Measurements from ENCODE around the gene MACROD1. TPM values are rescaled to one million over a fixed set of nuclear protein-coding genes. Genes with fewer than 3 reads are reported as not detected.

Gene MACROD1
- total and polyA plus RNA-seq, 9 of the 15 experiments (the other 6 are each of a cell fraction or from before 2014, with no cell fraction given): 1.1 to 60.0 (median 26.4) TPM

- H3K79me2 ChIP-seq (ENCODE audit: control insufficient read depth, insufficient read depth, low read length): peaks cover 15% of the 10 kb centered on the region
- H3K4me1 ChIP-seq (replicated peaks in 1 of 2; ENCODE audit: control insufficient read depth in 2 of 2, insufficient read depth in 2 of 2, low read length in 2 of 2): peaks cover 3 to 12% of the 10 kb centered on the region in 2 experiments; a peak in 3 of 5 replicates
- DNase-seq (ENCODE audit: extremely low read depth in 1 of 4, low spot score in 3 of 4): no peak
- peaks cover 4% of the 10 kb centered on the region; the same call in 1 of the 2 replicates for H4K20me1 ChIP-seq (replicated peaks; ENCODE audit: control insufficient read depth, insufficient read depth, low read length)
- H3K4me3 ChIP-seq: no peak overlapping the region
- ChIA-PET CTCF (ENCODE audit: low intra/inter-chr PET ratio) (no interaction called here), POLR2A (interaction anchor here (0.9 to 2.2 kb wide), 3 partner anchors 10 to 263 kb away, joined by 3 to 9 read pairs (median 3); partner anchors contain the start of gene FERMT3)
- in situ Hi-C loops (cut with MboI) (no loop called here), intact Hi-C loops (cut with micrococcal nuclease) (no loop called here)
- no peak overlapping the region for H3K9ac ChIP-seq (ENCODE audit: insufficient read depth in 1 of 2, low read depth in 2 of 2, low read length in 2 of 2)
- H3K9me1 ChIP-seq (ENCODE audit: control insufficient read depth, insufficient read depth, low read length): no peaks in the 10 kb centered on the region
- WGBS (ENCODE audit: insufficient coverage, low coverage, missing lambda C conversion rate): 99% methylated on average over 5 of the region's 5 CpGs
- BruUV-seq (replicated peaks): no TSS peak
- no peak overlapping the region for H3K4me2 ChIP-seq (ENCODE audit: insufficient read depth, low read length)
- H3K36me3 ChIP-seq (ENCODE audit: control insufficient read depth, insufficient read depth, low read length): peaks cover 71% of the 10 kb centered on the region
- no peaks in the 10 kb centered on the region for H3K27me3 ChIP-seq (ENCODE audit: control insufficient read depth in 2 of 2, insufficient read depth in 2 of 2, low read length in 2 of 2)
- FAIRE-seq: no peak
- H2AFZ ChIP-seq (ENCODE audit: low read depth, low read length): no peak overlapping the region
- ATAC-seq: no peak
- no peak overlapping the region for H3K27ac ChIP-seq (ENCODE audit: extremely low read depth, low read depth, low read length)
- H3K9me3 ChIP-seq (replicated peaks; ENCODE audit: control insufficient read depth, insufficient read depth, low read depth, low read length): no peaks in the 10 kb centered on the region
- TF ChIP-seq CEBPZ (IDR thresholded peaks at IDR 0.05; ENCODE audit: borderline replicate concordance, low read depth, low read length) (no peak), DLX4 (CRISPR knock-in tag; IDR thresholded peaks at IDR 0.05) (no peak), ZNF134 (CRISPR knock-in tag; conservative IDR thresholded peaks at IDR 0.05) (no peak), ZNF24 (IDR thresholded peaks at IDR 0.05) (no peak), CHD2 (IDR thresholded peaks at IDR 0.05; ENCODE audit: low read depth, low read length) (no peak), RFX5 (IDR thresholded peaks at IDR 0.05; ENCODE audit: low read depth, low read length) (no peak), ZNF121 (CRISPR knock-in tag; conservative IDR thresholded peaks at IDR 0.05) (no peak), ZNF561 (CRISPR knock-in tag; conservative IDR thresholded peaks at IDR 0.05) (no peak)
- TF ChIP-seq, protein P1, sequence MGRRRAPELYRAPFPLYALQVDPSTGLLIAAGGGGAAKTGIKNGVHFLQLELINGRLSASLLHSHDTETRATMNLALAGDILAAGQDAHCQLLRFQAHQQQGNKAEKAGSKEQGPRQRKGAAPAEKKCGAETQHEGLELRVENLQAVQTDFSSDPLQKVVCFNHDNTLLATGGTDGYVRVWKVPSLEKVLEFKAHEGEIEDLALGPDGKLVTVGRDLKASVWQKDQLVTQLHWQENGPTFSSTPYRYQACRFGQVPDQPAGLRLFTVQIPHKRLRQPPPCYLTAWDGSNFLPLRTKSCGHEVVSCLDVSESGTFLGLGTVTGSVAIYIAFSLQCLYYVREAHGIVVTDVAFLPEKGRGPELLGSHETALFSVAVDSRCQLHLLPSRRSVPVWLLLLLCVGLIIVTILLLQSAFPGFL (CRISPR knock-in tag; IDR thresholded peaks at IDR 0.05): no peak
- TF ChIP-seq, protein P2, sequence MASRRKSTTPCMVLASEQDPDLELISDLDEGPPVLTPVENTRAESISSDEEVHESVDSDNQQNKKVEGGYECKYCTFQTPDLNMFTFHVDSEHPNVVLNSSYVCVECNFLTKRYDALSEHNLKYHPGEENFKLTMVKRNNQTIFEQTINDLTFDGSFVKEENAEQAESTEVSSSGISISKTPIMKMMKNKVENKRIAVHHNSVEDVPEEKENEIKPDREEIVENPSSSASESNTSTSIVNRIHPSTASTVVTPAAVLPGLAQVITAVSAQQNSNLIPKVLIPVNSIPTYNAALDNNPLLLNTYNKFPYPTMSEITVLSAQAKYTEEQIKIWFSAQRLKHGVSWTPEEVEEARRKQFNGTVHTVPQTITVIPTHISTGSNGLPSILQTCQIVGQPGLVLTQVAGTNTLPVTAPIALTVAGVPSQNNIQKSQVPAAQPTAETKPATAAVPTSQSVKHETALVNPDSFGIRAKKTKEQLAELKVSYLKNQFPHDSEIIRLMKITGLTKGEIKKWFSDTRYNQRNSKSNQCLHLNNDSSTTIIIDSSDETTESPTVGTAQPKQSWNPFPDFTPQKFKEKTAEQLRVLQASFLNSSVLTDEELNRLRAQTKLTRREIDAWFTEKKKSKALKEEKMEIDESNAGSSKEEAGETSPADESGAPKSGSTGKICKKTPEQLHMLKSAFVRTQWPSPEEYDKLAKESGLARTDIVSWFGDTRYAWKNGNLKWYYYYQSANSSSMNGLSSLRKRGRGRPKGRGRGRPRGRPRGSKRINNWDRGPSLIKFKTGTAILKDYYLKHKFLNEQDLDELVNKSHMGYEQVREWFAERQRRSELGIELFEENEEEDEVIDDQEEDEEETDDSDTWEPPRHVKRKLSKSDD (conservative IDR thresholded peaks at IDR 0.05; ENCODE audit: low read length): no peak
Measured at GRCh38 chr11:64192434-64192833, 26.5 kb upstream of the MACROD1 start.
